OCI-LY7 (cell line): ENCODE measurements around the gene GPC3. TPM values are rescaled to one million over a fixed set of nuclear protein-coding genes. Genes with fewer than 3 reads are reported as not detected.

Experiments
- BruUV-seq: library from RNA; stranded (reverse); fragments of 400-500 nt; replicated peaks from 2 replicates; lab custom pipeline; 2021; lab: Mats Ljungman, UMichigan
- CTCF ChIA-PET: fragments of 300-600 bp; sonication (Branson Sonifier 250); formaldehyde crosslinking; loops from one replicate; lab custom pipeline; 2022; ENCODE audit warnings: antibody characterized with exemption; ENCODE audit not compliant: unreplicated experiment; lab: Charles Lee
- POLR2A ChIA-PET: fragments of 300-600 bp; sonication (Branson Sonifier 250); formaldehyde crosslinking; loops from one replicate; lab custom pipeline; 2022; ENCODE audit warnings: antibody characterized with exemption; lab: Charles Lee
- DNase-seq: peaks from one replicate; pipeline ENCODE4 v3.0.0-alpha.2; 2015; ENCODE audit warnings: low spot score
- H2AFZ ChIP-seq: fragments of 200-600 bp; sonication (generic), shearing (Covaris generic); 2 replicates; pipeline ENCODE4 v1.6.1; 2014; ENCODE audit warnings: mild to moderate bottlenecking, antibody characterized with exemption, low read length, moderate library complexity
- H3K27ac ChIP-seq: fragments of 200-600 bp; sonication (generic); 2 replicates; pipeline ENCODE4 v1.5.1; 2014; ENCODE audit warnings: mixed run types, low read depth, mild to moderate bottlenecking, moderate library complexity, low read length, inconsistent platforms; ENCODE audit not compliant: poor library complexity, severe bottlenecking
- H3K36me3 ChIP-seq: fragments of 200-600 bp; sonication (generic); 2 replicates; pipeline ENCODE4 v1.6.1; 2014; ENCODE audit warnings: mild to moderate bottlenecking, antibody characterized with exemption, low read length, moderate library complexity, mixed read lengths; ENCODE audit not compliant: insufficient read depth
- H3K4me1 ChIP-seq: fragments of 200-600 bp; sonication (generic); 2 replicates; pipeline ENCODE4 v1.5.1; 2014; ENCODE audit warnings: mild to moderate bottlenecking, low read length; ENCODE audit not compliant: insufficient read depth, poor library complexity, severe bottlenecking
- H3K4me2 ChIP-seq: fragments of 200-600 bp; sonication (generic); 2 replicates; pipeline ENCODE4 v1.6.1; 2014; ENCODE audit warnings: mild to moderate bottlenecking, low read length
- H3K4me3 ChIP-seq: fragments of 200-600 bp; sonication (generic); 2 replicates; pipeline ENCODE4 v1.5.1; 2014; ENCODE audit warnings: mild to moderate bottlenecking, low read depth, low read length; ENCODE audit not compliant: poor library complexity, severe bottlenecking
- H3K79me2 ChIP-seq: fragments of 200-600 bp; sonication (generic); 2 replicates; pipeline ENCODE4 v1.6.1; 2016; ENCODE audit warnings: low read depth, mild to moderate bottlenecking, low read length, moderate library complexity, mixed read lengths; ENCODE audit not compliant: insufficient read depth
- H3K9me2 ChIP-seq: fragments of 200-600 bp; sonication (generic); 2 replicates; pipeline ENCODE4 v1.6.1; 2016; ENCODE audit warnings: mild to moderate bottlenecking, low read length, mixed read lengths; ENCODE audit not compliant: insufficient read depth
- H3K9me3 ChIP-seq: fragments of 200-600 bp; sonication (generic); 2 replicates; pipeline ENCODE4 v1.6.1; 2014; ENCODE audit warnings: mild to moderate bottlenecking, mixed run types, low read length, mixed read lengths
- H4K20me1 ChIP-seq: fragments of 200-600 bp; sonication (generic); 2 replicates; pipeline ENCODE4 v1.6.1; 2014; ENCODE audit warnings: mild to moderate bottlenecking, antibody characterized with exemption, low read length, moderate library complexity, mixed read lengths; ENCODE audit not compliant: insufficient read depth
- EZH2phosphoT487 ChIP-seq: fragments of 200-600 bp; sonication (generic); IDR thresholded peaks from 2 replicates; pipeline ENCODE4 v1.6.1; 2018; ENCODE audit warnings: low read depth, borderline replicate concordance, mild to moderate bottlenecking, mixed run types, antibody characterized with exemption, low read length, moderate library complexity, mixed read lengths
- intact Hi-C: fragments of 100-400 bp; cut with micrococcal nuclease; formaldehyde crosslinking; loops from one replicate; pipeline ENCODE4 v1.10.0; 2022; ENCODE audit not compliant: unreplicated experiment
- total RNA-seq, 2 experiments: library from RNA; depleted of rRNA in 1 of 2; stranded (reverse); fragments of >200 nt in 1 of 2; shearing (Covaris generic) in 1 of 2; gene quantifications; 2 replicates each; pipeline ENCODE4 v1.2.3, GENCODE V29; 2014 to 2022
- TF ChIP-seq, protein P1 (sequence below): fragments of 200-600 bp; sonication (generic); conservative IDR thresholded peaks from 2 replicates; pipeline ENCODE4 v1.5.1; 2014; ENCODE audit warnings: mild to moderate bottlenecking, antibody characterized with exemption, low read length, moderate library complexity, mixed read lengths

The GPC3 gene
- total RNA-seq, 2 experiments from 2014 or later: not detected

DNA sequence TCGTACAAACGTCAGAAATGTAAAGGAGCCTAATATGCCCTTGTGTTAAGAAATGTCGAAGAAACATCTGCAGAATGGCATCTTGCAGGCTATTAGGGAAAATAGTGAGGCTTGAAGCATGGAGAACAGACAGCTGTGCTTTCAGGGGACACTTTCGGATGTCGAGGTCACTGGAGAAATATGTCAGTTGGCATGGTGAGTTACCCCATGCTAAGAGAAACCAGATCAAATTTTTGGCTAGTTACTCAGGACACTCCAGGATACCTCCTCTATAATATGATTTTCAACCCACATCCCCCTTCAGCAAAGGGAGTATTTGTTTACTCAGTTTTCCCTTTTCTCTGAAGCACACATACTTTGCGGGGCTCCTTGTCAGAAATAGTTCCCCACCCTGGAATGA lies 171.4 kb downstream of the GPC3 start:
- Histone ChIP-seq H3K9me3 (no peaks in the 10 kb centered on the region), H2AFZ (no peak overlapping the region), H3K27ac (no peak overlapping the region), H3K4me2 (no peak overlapping the region), H3K4me3 (no peak overlapping the region), H3K36me3 (no peaks in the 10 kb centered on the region), H3K79me2 (no peaks in the 10 kb centered on the region), H3K9me2 (no peaks in the 10 kb centered on the region), H3K4me1 (no peaks in the 10 kb centered on the region), H4K20me1 (no peaks in the 10 kb centered on the region)
- DNase-seq: no peak
- TF ChIP-seq EZH2phosphoT487: no peak
- TF ChIP-seq, protein P1, sequence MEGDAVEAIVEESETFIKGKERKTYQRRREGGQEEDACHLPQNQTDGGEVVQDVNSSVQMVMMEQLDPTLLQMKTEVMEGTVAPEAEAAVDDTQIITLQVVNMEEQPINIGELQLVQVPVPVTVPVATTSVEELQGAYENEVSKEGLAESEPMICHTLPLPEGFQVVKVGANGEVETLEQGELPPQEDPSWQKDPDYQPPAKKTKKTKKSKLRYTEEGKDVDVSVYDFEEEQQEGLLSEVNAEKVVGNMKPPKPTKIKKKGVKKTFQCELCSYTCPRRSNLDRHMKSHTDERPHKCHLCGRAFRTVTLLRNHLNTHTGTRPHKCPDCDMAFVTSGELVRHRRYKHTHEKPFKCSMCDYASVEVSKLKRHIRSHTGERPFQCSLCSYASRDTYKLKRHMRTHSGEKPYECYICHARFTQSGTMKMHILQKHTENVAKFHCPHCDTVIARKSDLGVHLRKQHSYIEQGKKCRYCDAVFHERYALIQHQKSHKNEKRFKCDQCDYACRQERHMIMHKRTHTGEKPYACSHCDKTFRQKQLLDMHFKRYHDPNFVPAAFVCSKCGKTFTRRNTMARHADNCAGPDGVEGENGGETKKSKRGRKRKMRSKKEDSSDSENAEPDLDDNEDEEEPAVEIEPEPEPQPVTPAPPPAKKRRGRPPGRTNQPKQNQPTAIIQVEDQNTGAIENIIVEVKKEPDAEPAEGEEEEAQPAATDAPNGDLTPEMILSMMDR: no peak
- BruUV-seq: no TSS peak
- ChIA-PET CTCF (no interaction called here), POLR2A (no interaction called here)
- intact Hi-C loops: no loop called here

- ChIA-PET CTCF (no interaction called here), POLR2A (no interaction called here)
- DNase-seq: no peak
- H3K36me3 ChIP-seq: no peaks in the 10 kb centered on the region
- H3K4me1 ChIP-seq: no peaks in the 10 kb centered on the region
- no peak overlapping the region for H2AFZ ChIP-seq
- H3K4me2 ChIP-seq: no peak overlapping the region
- no TSS peak for BruUV-seq
- H3K4me3 ChIP-seq: no peak overlapping the region
- TF ChIP-seq, protein P1: no peak
- no peak for TF ChIP-seq EZH2phosphoT487
- H3K9me2 ChIP-seq: no peaks in the 10 kb centered on the region
- H3K79me2 ChIP-seq: no peaks in the 10 kb centered on the region
- H3K9me3 ChIP-seq: no peaks in the 10 kb centered on the region
- intact Hi-C loops: no loop called here
- no peaks in the 10 kb centered on the region for H4K20me1 ChIP-seq
- H3K27ac ChIP-seq: no peak overlapping the region
Measured at GRCh38 chrX:133812402-133812801, 173.0 kb downstream of the GPC3 start.

GRCh38 chrX:133810925-133811324 lies 174.5 kb downstream of the GPC3 start:
- Histone ChIP-seq H3K9me2 (no peaks in the 10 kb centered on the region), H2AFZ (no peak overlapping the region), H3K36me3 (no peaks in the 10 kb centered on the region), H3K4me2 (no peak overlapping the region), H3K27ac (no peak overlapping the region), H3K9me3 (no peaks in the 10 kb centered on the region), H4K20me1 (no peaks in the 10 kb centered on the region), H3K79me2 (no peaks in the 10 kb centered on the region), H3K4me3 (no peak overlapping the region), H3K4me1 (no peaks in the 10 kb centered on the region)
- TF ChIP-seq, protein P1: no peak
- TF ChIP-seq EZH2phosphoT487: no peak
- CTCF ChIA-PET: no interaction called here
- POLR2A ChIA-PET: interaction anchor here (0.7 kb wide), 1 partner anchor 121 kb away, joined by 4 read pairs; no protein-coding TSS in a partner anchor
- no peak for DNase-seq
- BruUV-seq: no TSS peak
- intact Hi-C loops: no loop called here
